Stimulated activated CD4-positive, alpha-beta T cell treated with anti-CD3 and anti-CD28 coated beads, Interleukin-15, amount 100 ng/mL, for 1 hour (primary cell): ENCODE data around the gene VCX.
"Not testable (repeated sequence)": the region's sequence is repeated elsewhere in the genome, so short reads cannot be mapped to it uniquely, and the experiment has no call there.

Experiments
- DNase-seq, 2 donors: peaks; one replicate each; pipeline ENCODE4 v3.0.0-alpha.2; 2020; ENCODE audit warnings: low read depth in 1 of 2, low spot score in 1 of 2

Gene VCX

DNA sequence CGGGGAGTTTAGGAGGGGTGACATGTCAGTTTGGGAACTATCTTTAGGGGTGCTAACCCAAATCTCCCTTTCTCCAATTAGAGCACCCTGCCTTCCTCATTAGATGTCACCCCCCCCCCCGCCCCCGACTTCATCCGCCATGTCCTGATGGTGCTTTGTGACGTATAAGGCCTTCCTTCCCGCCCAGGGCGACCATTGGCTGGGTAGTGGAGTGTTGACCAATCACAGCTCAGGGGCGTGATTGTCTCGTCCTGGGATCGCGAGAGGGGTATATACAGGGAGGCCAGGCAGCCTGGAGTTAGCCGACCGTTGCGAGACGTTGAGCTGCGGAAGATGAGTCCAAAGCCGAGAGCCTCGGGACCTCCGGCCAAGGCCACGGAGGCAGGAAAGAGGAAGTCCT is at the start of gene VCX:
Gene VCX, plus strand, starts transcription at position 301 of the 400 bp plus-strand sequence. Its CDS starts 33 bp downstream, at position 334.
- not testable (repeated sequence) for DNase-seq

DNA sequence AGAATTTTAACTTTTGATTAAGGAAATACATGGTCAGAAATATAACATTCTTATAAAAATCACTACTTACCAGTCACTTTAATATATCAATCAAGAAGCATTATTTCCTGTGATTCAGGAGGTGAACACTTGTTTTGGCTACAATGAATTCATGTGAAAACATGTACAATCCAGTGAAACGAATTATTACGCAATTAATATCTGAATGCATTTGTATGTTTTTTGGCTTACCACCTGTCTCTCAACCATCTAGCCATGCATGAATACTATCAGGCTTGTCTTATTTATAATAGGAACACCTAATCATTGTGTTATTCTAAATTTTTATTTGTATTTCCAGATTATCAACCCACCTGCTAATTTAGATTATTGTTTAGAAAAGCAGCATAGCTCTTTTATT is 44.6 kb upstream of the VCX start:
- DNase-seq: no peak

DNA sequence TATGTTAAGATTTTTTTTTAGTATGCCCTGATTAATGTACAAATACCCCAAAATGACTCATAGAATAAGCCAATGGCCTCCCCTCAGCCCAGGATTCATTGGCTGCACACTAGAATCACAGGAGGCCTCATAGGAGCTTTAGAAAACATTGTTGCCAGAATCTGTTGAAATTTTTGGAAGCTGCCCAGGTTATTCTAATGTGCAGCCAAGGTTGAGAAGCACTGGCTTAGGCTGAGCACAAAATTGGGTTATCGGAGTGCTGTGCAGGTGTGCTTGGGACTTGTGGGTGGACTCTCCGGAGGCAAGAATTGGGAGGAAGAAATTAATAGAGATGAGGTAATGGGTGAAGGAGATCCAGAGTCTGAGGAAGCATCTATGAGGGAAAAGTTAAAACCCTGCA is 41.3 kb upstream of the VCX start:
- DNase-seq: no peak

DNA sequence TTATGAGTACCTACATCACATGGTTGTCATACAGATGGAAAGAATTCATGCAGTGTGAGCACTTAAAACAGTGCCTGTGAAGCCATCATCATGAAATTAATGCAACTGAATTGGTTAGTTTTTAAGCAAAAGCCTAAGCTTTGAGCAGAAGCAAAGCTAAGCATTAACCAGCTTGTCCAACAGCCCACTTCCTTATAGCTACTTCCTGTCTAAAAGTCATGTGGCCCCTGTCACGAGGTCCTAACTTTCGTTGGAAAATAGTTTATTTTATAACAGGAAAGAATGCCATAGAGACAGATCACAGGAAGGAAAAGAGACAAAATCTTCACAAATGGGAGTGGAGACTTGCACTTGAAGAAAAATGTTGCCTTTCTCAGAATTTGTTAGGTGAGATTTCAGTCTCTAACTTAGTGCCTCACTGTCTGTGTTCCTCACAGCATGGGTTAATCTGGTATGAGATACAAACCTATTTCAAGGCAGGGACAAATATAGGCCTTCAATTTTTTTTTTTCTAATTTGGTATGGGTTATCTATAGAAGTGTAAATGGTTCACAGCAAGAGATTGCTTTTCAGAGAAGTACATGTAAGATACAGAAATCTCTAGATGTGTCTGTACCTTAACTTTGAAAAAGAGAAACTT is 27.7 kb upstream of the VCX start:
- DNase-seq: no peak

GRCh38 chrX:7828594-7828993 is 14.4 kb upstream of the VCX start:
- no peak for DNase-seq

- DNase-seq: no peak
Observed at GRCh38 chrX:7841084-7841805, 1.7 kb upstream of the VCX start.

DNA sequence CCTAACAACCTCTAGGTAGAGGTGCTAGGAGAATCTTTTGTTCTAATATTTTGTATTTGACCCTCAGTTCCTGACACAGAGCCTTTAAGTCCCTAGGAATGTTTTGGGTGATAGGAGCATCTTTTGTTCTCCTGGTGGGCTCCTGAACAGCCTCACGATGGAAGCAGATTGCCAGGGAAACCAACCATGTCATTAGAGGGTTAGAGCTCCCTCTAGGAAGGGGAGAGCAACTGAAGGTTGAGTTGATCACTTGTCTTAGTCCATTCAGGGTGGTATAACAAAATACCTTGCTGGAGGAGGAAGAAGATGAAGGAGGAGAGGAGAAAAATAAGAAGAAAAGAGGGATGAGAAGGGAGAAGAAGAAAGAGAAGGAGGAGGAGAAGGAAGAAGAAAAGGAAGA is 9.2 kb downstream of the VCX start:
- DNase-seq: no peak

DNA sequence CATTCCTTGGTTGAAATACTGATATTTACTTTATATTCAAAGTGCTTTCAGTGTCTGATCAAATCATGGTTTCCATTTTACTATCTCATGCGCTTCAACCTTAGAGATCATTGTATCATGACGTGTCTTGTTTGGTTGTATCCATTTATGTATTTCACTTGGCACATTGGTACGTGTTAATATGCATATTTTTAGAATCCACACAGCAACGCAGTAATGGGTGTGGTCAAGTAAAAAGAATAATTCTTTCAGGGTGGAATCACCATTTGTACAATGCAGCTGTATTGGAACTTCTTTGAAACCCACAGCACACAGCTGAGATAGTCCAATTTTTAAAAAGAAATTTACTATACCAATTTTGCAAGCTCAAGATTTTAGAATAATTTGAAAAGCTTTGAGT is 29.1 kb downstream of the VCX start:
- no peak for DNase-seq

GRCh38 chrX:7876957-7877356 is 34.0 kb downstream of the VCX start:
- no peak for DNase-seq

- no peak for DNase-seq
Observed at GRCh38 chrX:7889135-7889534, 46.2 kb downstream of the VCX start.

DNA sequence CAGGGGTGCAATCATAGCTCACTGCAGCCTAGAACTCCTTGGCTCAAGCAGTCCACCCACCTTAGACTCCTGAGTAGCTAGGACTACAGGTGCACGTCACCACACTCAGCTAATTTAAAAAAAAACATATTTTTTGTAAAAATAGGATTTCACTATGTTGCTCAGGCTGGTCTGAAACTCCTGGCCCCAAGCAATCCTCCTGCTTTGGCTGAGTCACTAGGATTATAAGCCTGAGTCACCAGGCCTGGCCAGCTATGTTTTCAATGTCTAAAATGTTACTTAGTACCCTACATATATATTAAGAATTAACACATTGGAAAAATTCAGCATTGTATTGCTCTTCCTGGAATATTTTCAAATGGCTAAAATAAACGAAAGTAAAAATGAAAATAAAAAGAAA is 46.7 kb downstream of the VCX start:
- DNase-seq: no peak

DNA sequence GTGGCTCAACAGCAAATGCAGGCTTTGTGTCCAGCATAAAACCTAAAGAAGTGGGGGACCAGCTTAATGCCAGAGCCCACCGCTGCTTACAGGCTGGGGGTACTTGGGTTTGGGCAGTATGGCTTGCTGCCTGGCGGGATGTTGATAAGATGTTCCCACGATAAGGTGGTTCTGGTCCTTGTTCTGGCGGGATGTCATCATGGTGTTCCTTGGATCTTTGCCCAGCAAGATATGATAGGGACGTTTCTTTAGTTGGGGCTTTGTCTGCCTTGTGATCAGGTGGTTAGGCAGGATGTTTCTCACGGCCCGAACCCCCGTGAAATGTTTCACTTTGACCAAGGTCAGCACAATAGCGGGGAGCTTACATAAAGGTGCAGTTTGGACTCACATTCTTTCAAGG is 49.0 kb downstream of the VCX start:
- no peak for DNase-seq
